ENCODE results near the gene HUNK.

Gene HUNK

GRCh38 chr21:31888936-31889371, 16.1 kb downstream of the HUNK start:
- no peak overlapping the region for H3K9ac ChIP-seq (ENCODE audit: low read length)
- no peaks in the 10 kb centered on the region for H3K4me1 ChIP-seq (ENCODE audit: control insufficient read depth, insufficient read depth, low read length)
- H3K36me3 ChIP-seq (ENCODE audit: control insufficient read depth, insufficient read depth, low read length) = no peaks in the 10 kb centered on the region
- H3K27me3 ChIP-seq (ENCODE audit: control insufficient read depth, insufficient read depth, low read length) = no peaks in the 10 kb centered on the region
- H3K4me3 ChIP-seq (ENCODE audit: low read length) = peak overlapping the region; percentile 17
- H3K27ac ChIP-seq (ENCODE audit: low read depth, low read length) = no peak overlapping the region

GRCh38 chr21:31889460-31889859, 16.6 kb downstream of the HUNK start:
- H3K27ac ChIP-seq (ENCODE audit: low read depth, low read length) = no peak overlapping the region
- H3K4me1 ChIP-seq (ENCODE audit: control insufficient read depth, insufficient read depth, low read length) = no peaks in the 10 kb centered on the region
- no peaks in the 10 kb centered on the region for H3K36me3 ChIP-seq (ENCODE audit: control insufficient read depth, insufficient read depth, low read length)
- H3K27me3 ChIP-seq (ENCODE audit: control insufficient read depth, insufficient read depth, low read length) = no peaks in the 10 kb centered on the region
- no peak overlapping the region for H3K9ac ChIP-seq (ENCODE audit: low read length)
- H3K4me3 ChIP-seq (ENCODE audit: low read length) = no peak overlapping the region

GRCh38 chr21:31892686-31893085, 19.9 kb downstream of the HUNK start:
- Histone ChIP-seq H3K27ac (ENCODE audit: low read depth, low read length) (no peak overlapping the region), H3K4me3 (ENCODE audit: low read length) (no peak overlapping the region), H3K9ac (ENCODE audit: low read length) (no peak overlapping the region), H3K4me1 (ENCODE audit: control insufficient read depth, insufficient read depth, low read length) (peaks cover 3% of the 10 kb centered on the region), H3K36me3 (ENCODE audit: control insufficient read depth, insufficient read depth, low read length) (no peaks in the 10 kb centered on the region), H3K27me3 (ENCODE audit: control insufficient read depth, insufficient read depth, low read length) (no peaks in the 10 kb centered on the region)

- peak overlapping the region; percentile 10 for H3K27ac ChIP-seq (ENCODE audit: low read depth, low read length)
Measured at GRCh38 chr21:31893851-31894415, 21.1 kb downstream of the HUNK start.

GRCh38 chr21:31894457-31894856, 21.6 kb downstream of the HUNK start:
- no peak overlapping the region for H3K9ac ChIP-seq (ENCODE audit: low read length)
- H3K27ac ChIP-seq (ENCODE audit: low read depth, low read length) = no peak overlapping the region
- H3K4me1 ChIP-seq (ENCODE audit: control insufficient read depth, insufficient read depth, low read length) = peaks cover 3% of the 10 kb centered on the region
- no peaks in the 10 kb centered on the region for H3K36me3 ChIP-seq (ENCODE audit: control insufficient read depth, insufficient read depth, low read length)
- no peaks in the 10 kb centered on the region for H3K27me3 ChIP-seq (ENCODE audit: control insufficient read depth, insufficient read depth, low read length)
- no peak overlapping the region for H3K4me3 ChIP-seq (ENCODE audit: low read length)

More at GRCh38 chr21:31893851-31894415, 21.1 kb downstream of the HUNK start:
- H3K4me3 ChIP-seq (ENCODE audit: low read length) = no peak overlapping the region
- H3K9ac ChIP-seq (ENCODE audit: low read length) = no peak overlapping the region
- H3K4me1 ChIP-seq (ENCODE audit: control insufficient read depth, insufficient read depth, low read length) = peaks cover 3% of the 10 kb centered on the region
- H3K27me3 ChIP-seq (ENCODE audit: control insufficient read depth, insufficient read depth, low read length) = no peaks in the 10 kb centered on the region
- no peaks in the 10 kb centered on the region for H3K36me3 ChIP-seq (ENCODE audit: control insufficient read depth, insufficient read depth, low read length)

GRCh38 chr21:31895077-31895835, 22.4 kb downstream of the HUNK start:
- Histone ChIP-seq H3K36me3 (ENCODE audit: control insufficient read depth, insufficient read depth, low read length) (no peaks in the 10 kb centered on the region), H3K4me1 (ENCODE audit: control insufficient read depth, insufficient read depth, low read length) (peaks cover 3% of the 10 kb centered on the region), H3K27ac (ENCODE audit: low read depth, low read length) (no peak overlapping the region), H3K27me3 (ENCODE audit: control insufficient read depth, insufficient read depth, low read length) (no peaks in the 10 kb centered on the region), H3K9ac (ENCODE audit: low read length) (no peak overlapping the region), H3K4me3 (ENCODE audit: low read length) (no peak overlapping the region)

- H3K27me3 ChIP-seq (ENCODE audit: control insufficient read depth, insufficient read depth, low read length) = no peaks in the 10 kb centered on the region
- H3K9ac ChIP-seq (ENCODE audit: low read length) = no peak overlapping the region
- H3K27ac ChIP-seq (ENCODE audit: low read depth, low read length) = no peak overlapping the region
- H3K36me3 ChIP-seq (ENCODE audit: control insufficient read depth, insufficient read depth, low read length) = no peaks in the 10 kb centered on the region
- no peak overlapping the region for H3K4me3 ChIP-seq (ENCODE audit: low read length)
- peaks cover 3% of the 10 kb centered on the region for H3K4me1 ChIP-seq (ENCODE audit: control insufficient read depth, insufficient read depth, low read length)
Measured at GRCh38 chr21:31896019-31896418, 23.2 kb downstream of the HUNK start.

GRCh38 chr21:31897311-31897710, 24.5 kb downstream of the HUNK start:
- Histone ChIP-seq H3K36me3 (ENCODE audit: control insufficient read depth, insufficient read depth, low read length) (no peaks in the 10 kb centered on the region), H3K9ac (ENCODE audit: low read length) (no peak overlapping the region), H3K4me3 (ENCODE audit: low read length) (no peak overlapping the region), H3K27ac (ENCODE audit: low read depth, low read length) (peak overlapping the region; percentile 33), H3K4me1 (ENCODE audit: control insufficient read depth, insufficient read depth, low read length) (peaks cover 3% of the 10 kb centered on the region), H3K27me3 (ENCODE audit: control insufficient read depth, insufficient read depth, low read length) (no peaks in the 10 kb centered on the region)

GRCh38 chr21:31898933-31899630, 26.3 kb downstream of the HUNK start:
- peaks cover 3% of the 10 kb centered on the region for H3K4me1 ChIP-seq (ENCODE audit: control insufficient read depth, insufficient read depth, low read length)
- H3K9ac ChIP-seq (ENCODE audit: low read length) = no peak overlapping the region
- H3K4me3 ChIP-seq (ENCODE audit: low read length) = no peak overlapping the region
- H3K27me3 ChIP-seq (ENCODE audit: control insufficient read depth, insufficient read depth, low read length) = no peaks in the 10 kb centered on the region
- peak overlapping the region; percentile 23 for H3K27ac ChIP-seq (ENCODE audit: low read depth, low read length)
- no peaks in the 10 kb centered on the region for H3K36me3 ChIP-seq (ENCODE audit: control insufficient read depth, insufficient read depth, low read length)

- Histone ChIP-seq H3K27me3 (ENCODE audit: control insufficient read depth, insufficient read depth, low read length) (no peaks in the 10 kb centered on the region), H3K4me1 (ENCODE audit: control insufficient read depth, insufficient read depth, low read length) (no peaks in the 10 kb centered on the region), H3K9ac (ENCODE audit: low read length) (no peak overlapping the region), H3K4me3 (ENCODE audit: low read length) (no peak overlapping the region), H3K27ac (ENCODE audit: low read depth, low read length) (no peak overlapping the region), H3K36me3 (ENCODE audit: control insufficient read depth, insufficient read depth, low read length) (no peaks in the 10 kb centered on the region)
Measured at GRCh38 chr21:31900121-31900895, 27.5 kb downstream of the HUNK start.

- Histone ChIP-seq H3K9ac (ENCODE audit: low read length) (no peak overlapping the region), H3K36me3 (ENCODE audit: control insufficient read depth, insufficient read depth, low read length) (no peaks in the 10 kb centered on the region), H3K27ac (ENCODE audit: low read depth, low read length) (no peak overlapping the region), H3K4me1 (ENCODE audit: control insufficient read depth, insufficient read depth, low read length) (no peaks in the 10 kb centered on the region), H3K27me3 (ENCODE audit: control insufficient read depth, insufficient read depth, low read length) (no peaks in the 10 kb centered on the region), H3K4me3 (ENCODE audit: low read length) (no peak overlapping the region)
Measured at GRCh38 chr21:31901315-31901714, 28.5 kb downstream of the HUNK start.

GRCh38 chr21:31902438-31902837, 29.6 kb downstream of the HUNK start:
- H3K4me3 ChIP-seq (ENCODE audit: low read length) = no peak overlapping the region
- no peak overlapping the region for H3K9ac ChIP-seq (ENCODE audit: low read length)
- no peaks in the 10 kb centered on the region for H3K36me3 ChIP-seq (ENCODE audit: control insufficient read depth, insufficient read depth, low read length)
- H3K27ac ChIP-seq (ENCODE audit: low read depth, low read length) = no peak overlapping the region
- no peaks in the 10 kb centered on the region for H3K27me3 ChIP-seq (ENCODE audit: control insufficient read depth, insufficient read depth, low read length)
- H3K4me1 ChIP-seq (ENCODE audit: control insufficient read depth, insufficient read depth, low read length) = no peaks in the 10 kb centered on the region

All from rectal smooth muscle tissue (tissue), 1 donor.